ENCODE measurements around the gene CLECL1. TPM values are rescaled to one million over a fixed set of nuclear protein-coding genes. Genes with fewer than 3 reads are reported as not detected.

CLECL1 gene
- total and polyA plus RNA-seq, 4 donors, result 0.17 to 0.42 (median 0.35) TPM

DNA sequence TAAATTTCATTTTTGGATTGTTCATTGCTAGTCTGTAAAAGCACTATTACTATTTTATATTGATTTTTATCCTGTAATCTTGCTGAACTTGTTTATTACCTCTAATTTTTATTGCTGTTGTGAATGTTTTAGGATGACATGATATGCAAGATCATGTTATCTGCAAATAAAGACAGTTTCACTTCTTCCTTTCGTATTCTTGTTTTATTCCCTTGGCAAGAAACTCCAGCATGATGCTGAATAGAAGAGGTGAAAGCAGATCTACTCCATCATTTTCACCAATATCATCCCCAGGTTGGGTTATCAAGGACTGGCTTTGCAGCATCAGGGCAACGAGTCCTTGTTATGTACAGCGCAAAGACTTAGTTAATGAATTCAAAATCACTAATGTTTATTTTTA, 2.7 kb upstream of the CLECL1 start:
- H3K4me1 ChIP-seq (ENCODE audit: control insufficient read depth in 4 of 4, insufficient read depth in 4 of 4, low read length in 3 of 4), result peaks cover 0 to 1% (median 0%) of the 10 kb centered on the region in 4 donors
- no peaks in the 10 kb centered on the region for H3K27me3 ChIP-seq (ENCODE audit: control insufficient read depth in 4 of 4, insufficient read depth in 4 of 4, low read length in 3 of 4)
- H3K9me3 ChIP-seq (ENCODE audit: control insufficient read depth in 4 of 4, low read length in 3 of 4), result no peaks in the 10 kb centered on the region
- H3K9ac ChIP-seq (ENCODE audit: low read depth in 1 of 2, low read length in 2 of 2), result no peak overlapping the region
- TF ChIP-seq, protein P1, sequence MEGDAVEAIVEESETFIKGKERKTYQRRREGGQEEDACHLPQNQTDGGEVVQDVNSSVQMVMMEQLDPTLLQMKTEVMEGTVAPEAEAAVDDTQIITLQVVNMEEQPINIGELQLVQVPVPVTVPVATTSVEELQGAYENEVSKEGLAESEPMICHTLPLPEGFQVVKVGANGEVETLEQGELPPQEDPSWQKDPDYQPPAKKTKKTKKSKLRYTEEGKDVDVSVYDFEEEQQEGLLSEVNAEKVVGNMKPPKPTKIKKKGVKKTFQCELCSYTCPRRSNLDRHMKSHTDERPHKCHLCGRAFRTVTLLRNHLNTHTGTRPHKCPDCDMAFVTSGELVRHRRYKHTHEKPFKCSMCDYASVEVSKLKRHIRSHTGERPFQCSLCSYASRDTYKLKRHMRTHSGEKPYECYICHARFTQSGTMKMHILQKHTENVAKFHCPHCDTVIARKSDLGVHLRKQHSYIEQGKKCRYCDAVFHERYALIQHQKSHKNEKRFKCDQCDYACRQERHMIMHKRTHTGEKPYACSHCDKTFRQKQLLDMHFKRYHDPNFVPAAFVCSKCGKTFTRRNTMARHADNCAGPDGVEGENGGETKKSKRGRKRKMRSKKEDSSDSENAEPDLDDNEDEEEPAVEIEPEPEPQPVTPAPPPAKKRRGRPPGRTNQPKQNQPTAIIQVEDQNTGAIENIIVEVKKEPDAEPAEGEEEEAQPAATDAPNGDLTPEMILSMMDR (IDR thresholded peaks at IDR 0.05; ENCODE audit: low read depth, low read length, missing input control), result no peak
- TF ChIP-seq EGR1 (IDR thresholded peaks at IDR 0.05; ENCODE audit: low read depth in 2 of 2) (no peak), YY1 (IDR thresholded peaks at IDR 0.05) (no peak), HNF4A (conservative IDR thresholded peaks at IDR 0.05) (no peak), SP1 (IDR thresholded peaks at IDR 0.05) (no peak), RAD21 (IDR thresholded peaks at IDR 0.05) (no peak), NR2F2 (IDR thresholded peaks at IDR 0.05) (no peak), TAF1 (conservative IDR thresholded peaks at IDR 0.05) (no peak), FOXA1 (IDR thresholded peaks at IDR 0.05) (no peak), FOXA2 (IDR thresholded peaks at IDR 0.05) (no peak), RXRA (IDR thresholded peaks at IDR 0.05) (no peak), JUND (IDR thresholded peaks at IDR 0.05) (no peak)
- TF ChIP-seq, protein P2, sequence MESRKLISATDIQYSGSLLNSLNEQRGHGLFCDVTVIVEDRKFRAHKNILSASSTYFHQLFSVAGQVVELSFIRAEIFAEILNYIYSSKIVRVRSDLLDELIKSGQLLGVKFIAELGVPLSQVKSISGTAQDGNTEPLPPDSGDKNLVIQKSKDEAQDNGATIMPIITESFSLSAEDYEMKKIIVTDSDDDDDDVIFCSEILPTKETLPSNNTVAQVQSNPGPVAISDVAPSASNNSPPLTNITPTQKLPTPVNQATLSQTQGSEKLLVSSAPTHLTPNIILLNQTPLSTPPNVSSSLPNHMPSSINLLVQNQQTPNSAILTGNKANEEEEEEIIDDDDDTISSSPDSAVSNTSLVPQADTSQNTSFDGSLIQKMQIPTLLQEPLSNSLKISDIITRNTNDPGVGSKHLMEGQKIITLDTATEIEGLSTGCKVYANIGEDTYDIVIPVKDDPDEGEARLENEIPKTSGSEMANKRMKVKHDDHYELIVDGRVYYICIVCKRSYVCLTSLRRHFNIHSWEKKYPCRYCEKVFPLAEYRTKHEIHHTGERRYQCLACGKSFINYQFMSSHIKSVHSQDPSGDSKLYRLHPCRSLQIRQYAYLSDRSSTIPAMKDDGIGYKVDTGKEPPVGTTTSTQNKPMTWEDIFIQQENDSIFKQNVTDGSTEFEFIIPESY (IDR thresholded peaks at IDR 0.05), result no peak
- TF ChIP-seq, protein P3, sequence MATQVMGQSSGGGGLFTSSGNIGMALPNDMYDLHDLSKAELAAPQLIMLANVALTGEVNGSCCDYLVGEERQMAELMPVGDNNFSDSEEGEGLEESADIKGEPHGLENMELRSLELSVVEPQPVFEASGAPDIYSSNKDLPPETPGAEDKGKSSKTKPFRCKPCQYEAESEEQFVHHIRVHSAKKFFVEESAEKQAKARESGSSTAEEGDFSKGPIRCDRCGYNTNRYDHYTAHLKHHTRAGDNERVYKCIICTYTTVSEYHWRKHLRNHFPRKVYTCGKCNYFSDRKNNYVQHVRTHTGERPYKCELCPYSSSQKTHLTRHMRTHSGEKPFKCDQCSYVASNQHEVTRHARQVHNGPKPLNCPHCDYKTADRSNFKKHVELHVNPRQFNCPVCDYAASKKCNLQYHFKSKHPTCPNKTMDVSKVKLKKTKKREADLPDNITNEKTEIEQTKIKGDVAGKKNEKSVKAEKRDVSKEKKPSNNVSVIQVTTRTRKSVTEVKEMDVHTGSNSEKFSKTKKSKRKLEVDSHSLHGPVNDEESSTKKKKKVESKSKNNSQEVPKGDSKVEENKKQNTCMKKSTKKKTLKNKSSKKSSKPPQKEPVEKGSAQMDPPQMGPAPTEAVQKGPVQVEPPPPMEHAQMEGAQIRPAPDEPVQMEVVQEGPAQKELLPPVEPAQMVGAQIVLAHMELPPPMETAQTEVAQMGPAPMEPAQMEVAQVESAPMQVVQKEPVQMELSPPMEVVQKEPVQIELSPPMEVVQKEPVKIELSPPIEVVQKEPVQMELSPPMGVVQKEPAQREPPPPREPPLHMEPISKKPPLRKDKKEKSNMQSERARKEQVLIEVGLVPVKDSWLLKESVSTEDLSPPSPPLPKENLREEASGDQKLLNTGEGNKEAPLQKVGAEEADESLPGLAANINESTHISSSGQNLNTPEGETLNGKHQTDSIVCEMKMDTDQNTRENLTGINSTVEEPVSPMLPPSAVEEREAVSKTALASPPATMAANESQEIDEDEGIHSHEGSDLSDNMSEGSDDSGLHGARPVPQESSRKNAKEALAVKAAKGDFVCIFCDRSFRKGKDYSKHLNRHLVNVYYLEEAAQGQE (IDR thresholded peaks at IDR 0.05), result no peak
- TF ChIP-seq, protein P4, sequence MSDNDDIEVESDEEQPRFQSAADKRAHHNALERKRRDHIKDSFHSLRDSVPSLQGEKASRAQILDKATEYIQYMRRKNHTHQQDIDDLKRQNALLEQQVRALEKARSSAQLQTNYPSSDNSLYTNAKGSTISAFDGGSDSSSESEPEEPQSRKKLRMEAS (IDR thresholded peaks at IDR 0.05), result no peak
- TF ChIP-seq, protein P5, sequence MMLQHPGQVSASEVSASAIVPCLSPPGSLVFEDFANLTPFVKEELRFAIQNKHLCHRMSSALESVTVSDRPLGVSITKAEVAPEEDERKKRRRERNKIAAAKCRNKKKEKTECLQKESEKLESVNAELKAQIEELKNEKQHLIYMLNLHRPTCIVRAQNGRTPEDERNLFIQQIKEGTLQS (IDR thresholded peaks at IDR 0.05), result no peak
- H3K36me3 ChIP-seq (ENCODE audit: control insufficient read depth in 4 of 4, insufficient read depth in 3 of 4, low read depth in 1 of 4, low read length in 3 of 4), result no peaks in the 10 kb centered on the region
- DNase-seq (ENCODE audit: low spot score), result no peak
- no peak overlapping the region for H3K4me3 ChIP-seq (ENCODE audit: low read depth in 1 of 3, low read length in 3 of 3)
- WGBS, result 86% methylated on average over 3 of the region's 3 CpGs
- H3K27ac ChIP-seq (ENCODE audit: low read depth in 1 of 2, low read length in 2 of 2), result no peak overlapping the region

DNA sequence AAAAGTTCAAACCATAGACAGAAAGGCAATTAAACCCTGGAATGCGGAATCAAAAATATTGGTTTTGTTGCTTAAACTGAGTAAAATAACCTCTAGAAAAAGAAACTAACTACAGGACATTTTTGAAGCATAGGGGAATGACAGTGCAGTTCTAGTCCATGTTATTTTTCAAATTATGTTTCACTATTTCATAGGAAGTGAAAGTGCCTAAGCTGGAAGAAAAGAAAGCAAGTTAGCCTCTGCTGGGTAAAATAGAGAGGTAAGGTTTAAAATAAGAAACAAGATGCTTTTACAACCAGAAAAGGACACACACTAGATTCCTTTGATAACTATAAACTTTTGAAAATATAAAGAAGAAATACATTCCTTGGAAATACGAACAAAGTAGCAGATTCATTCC, 1.1 kb downstream of the CLECL1 start:
- no peaks in the 10 kb centered on the region for H3K9me3 ChIP-seq (ENCODE audit: control insufficient read depth in 4 of 4, low read length in 3 of 4)
- 80% methylated on average over 2 of the region's 2 CpGs for WGBS
- peak overlapping the region in 1 of 2 donors; percentile 64 for H3K9ac ChIP-seq (ENCODE audit: low read depth in 1 of 2, low read length in 2 of 2)
- no peaks in the 10 kb centered on the region for H3K36me3 ChIP-seq (ENCODE audit: control insufficient read depth in 4 of 4, insufficient read depth in 3 of 4, low read depth in 1 of 4, low read length in 3 of 4)
- no peaks in the 10 kb centered on the region for H3K27me3 ChIP-seq (ENCODE audit: control insufficient read depth in 4 of 4, insufficient read depth in 4 of 4, low read length in 3 of 4)
- H3K27ac ChIP-seq (ENCODE audit: low read depth in 1 of 2, low read length in 2 of 2), result no peak overlapping the region
- no peak for DNase-seq (ENCODE audit: low spot score)
- H3K4me1 ChIP-seq (ENCODE audit: control insufficient read depth in 4 of 4, insufficient read depth in 4 of 4, low read length in 3 of 4), result no peaks in the 10 kb centered on the region
- H3K4me3 ChIP-seq (ENCODE audit: low read depth in 1 of 3, low read length in 3 of 3), result no peak overlapping the region
- no peak for TF ChIP-seq GABPA (IDR thresholded peaks at IDR 0.05 in 1 of 2, conservative IDR thresholded peaks at IDR 0.05 in 1 of 2)
- TF ChIP-seq TAF1 (conservative IDR thresholded peaks at IDR 0.05), result no peak
- TF ChIP-seq NR2F2 (IDR thresholded peaks at IDR 0.05), result no peak
- TF ChIP-seq FOXA1 (IDR thresholded peaks at IDR 0.05), result no peak
- no peak for TF ChIP-seq FOXA2 (IDR thresholded peaks at IDR 0.05)

All from liver (tissue), 9 donors.